K562 (cell line): ENCODE measurements around the gene CSNK1G2. TPM values are rescaled to one million over a fixed set of nuclear protein-coding genes. Genes with fewer than 3 reads are reported as not detected.

ENCODE experiments used
- ATAC-seq: fragments of 200-7000 bp; cut with Tn5 transposase; 3 replicates; pipeline ENCODE4 v1.9.1; 2020; ENCODE audit warnings: moderate library complexity
- BruUV-seq: library from RNA; stranded (reverse); fragments of 400-500 nt; replicated peaks from 2 replicates; lab custom pipeline; 2021; lab: Mats Ljungman, UMichigan
- CTCF ChIA-PET: fragments of 300-600 bp; formaldehyde crosslinking; extraction: SDS; loops from one replicate; lab custom pipeline; 2021; ENCODE audit warnings: low intra/inter-chr PET ratio; lab: Yijun Ruan, JAX
- POLR2A ChIA-PET: fragments of 300-600, 350-650 bp; sonication (Branson Sonifier 250); formaldehyde crosslinking; extraction: SDS; loops from one replicate; lab custom pipeline; 2021; ENCODE audit warnings: antibody characterized with exemption, inconsistent platforms; lab: Yijun Ruan, JAX
- DNase-seq, 4 experiments: peaks; one replicate each; pipeline versions ENCODE4 v3.0.0 to v3.0.0-alpha.2; 2011 to 2018; ENCODE audit warnings: low spot score in 3 of 4, mixed read lengths in 3 of 4; ENCODE audit errors: extremely low read depth in 1 of 4
- FAIRE-seq: peaks from 2 replicates; lab custom pipeline; 2011; peaks lifted over from hg19 to GRCh38; lab: Jason Lieb, UNC
- H2AFZ ChIP-seq: 2 replicates; pipeline ENCODE4 v1.6.0; 2011; ENCODE audit warnings: low read depth, low read length, control low read depth, inconsistent platforms
- H3K27ac ChIP-seq: fragments of 200-600 bp; 3 replicates; pipeline ENCODE4 v1.8.0; 2011; ENCODE audit warnings: low read depth, mild to moderate bottlenecking, control low read depth, inconsistent platforms, low read length, moderate library complexity, mixed read lengths; ENCODE audit errors: extremely low read depth
- H3K27me3 ChIP-seq, 2 experiments: fragments of 300-600 bp in 1 of 2; 2 replicates in 1 of 2; 3 replicates in 1 of 2; pipeline versions ENCODE4 v1.6.0 to v1.8.0; 2011; ENCODE audit warnings: inconsistent platforms in 2 of 2, low read length in 2 of 2, mild to moderate bottlenecking in 1 of 2, mixed read lengths in 1 of 2, moderate library complexity in 1 of 2; ENCODE audit not compliant: control insufficient read depth in 2 of 2, insufficient read depth in 2 of 2
- H3K36me3 ChIP-seq: fragments of 300-600 bp; 3 replicates; pipeline ENCODE4 v1.8.0; 2011; ENCODE audit warnings: mild to moderate bottlenecking, low read length, inconsistent platforms; ENCODE audit not compliant: control insufficient read depth, insufficient read depth
- H3K4me1 ChIP-seq, 2 experiments: fragments of 200-600 bp in 1 of 2; replicated peaks in 1 of 2; 2 replicates in 1 of 2; 3 replicates in 1 of 2; pipeline versions ENCODE4 v1.5.1 to v1.8.0; 2011; ENCODE audit warnings: inconsistent platforms in 2 of 2, low read length in 2 of 2, mild to moderate bottlenecking in 1 of 2, mixed read lengths in 1 of 2, moderate library complexity in 1 of 2; ENCODE audit not compliant: control insufficient read depth in 2 of 2, insufficient read depth in 2 of 2
- H3K4me2 ChIP-seq: 2 replicates; pipeline ENCODE4 v1.6.1; 2011; ENCODE audit warnings: low read length, control low read depth, inconsistent platforms, mixed read lengths; ENCODE audit not compliant: insufficient read depth
- H3K4me3 ChIP-seq: fragments of 200-600 bp; sonication (generic), shearing (Covaris generic); 2 replicates; pipeline ENCODE4 v1.5.1; 2016; ENCODE audit warnings: control low read depth, inconsistent platforms
- H3K79me2 ChIP-seq: fragments of 200-600 bp; 3 replicates; pipeline ENCODE4 v1.8.0; 2011; ENCODE audit warnings: low read length, inconsistent platforms; ENCODE audit not compliant: control insufficient read depth, insufficient read depth
- H3K9ac ChIP-seq, 2 experiments: 2 replicates each; pipeline versions ENCODE4 v1.6.0 to v1.6.1; 2011; ENCODE audit warnings: low read depth in 2 of 2, low read length in 2 of 2, control low read depth in 1 of 2, inconsistent platforms in 1 of 2, mild to moderate bottlenecking in 1 of 2, mixed read lengths in 1 of 2; ENCODE audit not compliant: insufficient read depth in 1 of 2
- H3K9me1 ChIP-seq: one replicate; pipeline ENCODE4 v1.6.0; 2011; ENCODE audit warnings: inconsistent platforms, mild to moderate bottlenecking, low read length, moderate library complexity; ENCODE audit not compliant: control insufficient read depth, insufficient read depth
- H3K9me3 ChIP-seq: replicated peaks from 2 replicates; pipeline ENCODE4 v1.5.1; 2011; ENCODE audit warnings: low read depth, low read length, inconsistent platforms; ENCODE audit not compliant: control insufficient read depth, insufficient read depth
- H4K20me1 ChIP-seq: replicated peaks from 2 replicates; pipeline ENCODE4 v1.6.1; 2011; ENCODE audit warnings: low read length, inconsistent platforms, mixed read lengths; ENCODE audit not compliant: control insufficient read depth, insufficient read depth
- BRD4 ChIP-seq: fragments of 200-600 bp; sonication (generic); IDR thresholded peaks from 2 replicates; pipeline ENCODE4 v1.6.1; 2017; ENCODE audit warnings: inconsistent platforms
- COPS2 ChIP-seq: fragments of 450-650 bp; conservative IDR thresholded peaks from 2 replicates; pipeline ENCODE4 v1.6.1; 2016; ENCODE audit warnings: mild to moderate bottlenecking, moderate library complexity
- CTBP1 ChIP-seq: fragments of 450-650 bp; IDR thresholded peaks from 2 replicates; pipeline ENCODE4 v1.6.1; 2016; ENCODE audit warnings: borderline replicate concordance
- DDX20 ChIP-seq: fragments of 450-650 bp; IDR thresholded peaks from 2 replicates; pipeline ENCODE4 v1.6.1; 2016; ENCODE audit warnings: missing genetic modification characterization, low read depth, mild to moderate bottlenecking, missing compliant biosample characterization, moderate library complexity
- EWSR1 ChIP-seq: fragments of 450-650 bp; IDR thresholded peaks from 2 replicates; pipeline ENCODE4 v1.6.1; 2018; ENCODE audit warnings: borderline replicate concordance, mild to moderate bottlenecking, low read depth, moderate library complexity; ENCODE audit not compliant: partially characterized antibody
- JUNB ChIP-seq: fragments of 450-650 bp; formaldehyde crosslinking; conservative IDR thresholded peaks from 2 replicates; pipeline ENCODE4 v1.4.0; 2020; ENCODE audit warnings: mild to moderate bottlenecking
- KDM4B ChIP-seq, 2 experiments: fragments of 450-650 bp in 1 of 2; sonication (generic) in 1 of 2; IDR thresholded peaks; 2 replicates each; pipeline ENCODE4 v1.6.1; 2016 to 2017; ENCODE audit warnings: borderline replicate concordance in 2 of 2, antibody characterized with exemption in 1 of 2, low read depth in 1 of 2, mild to moderate bottlenecking in 1 of 2
- NR2C1 ChIP-seq, 2 experiments: fragments of 450-650 bp; IDR thresholded peaks; 2 replicates each; pipeline ENCODE4 v1.6.1; 2017; ENCODE audit warnings: mild to moderate bottlenecking in 2 of 2, antibody characterized with exemption in 1 of 2, inconsistent platforms in 1 of 2, missing compliant biosample characterization in 1 of 2, missing genetic modification characterization in 1 of 2
- TFAM ChIP-seq: fragments of 250-450 bp; sonication (Bioruptor Pico); conservative IDR thresholded peaks from 2 replicates; pipeline ENCODE4 v1.5.0; 2021; ENCODE audit warnings: mild to moderate bottlenecking, moderate library complexity
- ZNF274 ChIP-seq: IDR thresholded peaks from 2 replicates; pipeline ENCODE4 v1.6.1; 2011; ENCODE audit warnings: low read depth, mild to moderate bottlenecking, low read length, moderate library complexity, borderline replicate concordance
- ZNF57 ChIP-seq: fragments of 450-650 bp; formaldehyde crosslinking; IDR thresholded peaks from 2 replicates; pipeline ENCODE4 v1.4.0; 2020; ENCODE audit warnings: mild to moderate bottlenecking, moderate library complexity
- ZNF717 ChIP-seq: fragments of 250-450 bp; sonication (Bioruptor Pico); IDR thresholded peaks from 2 replicates; pipeline ENCODE4 v1.5.0; 2021
- ZNF76 ChIP-seq: fragments of 250-450 bp; sonication (Bioruptor Pico); IDR thresholded peaks from 2 replicates; pipeline ENCODE4 v1.4.0; 2020; ENCODE audit warnings: mild to moderate bottlenecking, moderate library complexity, borderline replicate concordance
- ZNF764 ChIP-seq: fragments of 250-450 bp; sonication (Bioruptor Pico); IDR thresholded peaks from 2 replicates; pipeline ENCODE4 v1.4.0; 2020; ENCODE audit warnings: low read depth, mild to moderate bottlenecking, moderate library complexity
- WGBS: fragments of 100-300 bp; shearing (Covaris generic); methylation state at CpG from one replicate; pipeline ENCODE4 v1.1.6; 2016; ENCODE audit warnings: low coverage, mixed read lengths; ENCODE audit not compliant: insufficient coverage; ENCODE audit errors: missing lambda C conversion rate; 5-methylcytosine and 5-hydroxymethylcytosine counted together
- in situ Hi-C: fragments of 300-500 bp; cut with MboI; formaldehyde crosslinking; loops from 4 replicates; pipeline ENCODE4 v1.15.0; 2018; ENCODE audit warnings: inconsistent platforms, mixed read lengths
- intact Hi-C: fragments of 100-400 bp; cut with micrococcal nuclease; formaldehyde crosslinking; loops from 2 replicates; pipeline ENCODE4 v1.14.2; 2022
- polyA plus RNA-seq, 8 experiments: library from polyadenylated mRNA; depleted of rRNA in 4 of 8; stranded (reverse) in 5 of 8; unstranded in 3 of 8; fragments of >200 nt; fragmentation: Nextera tagmentation in 2 of 8; fragmentation: Illumina TruSeq in 1 of 8; extraction: Ambion mirVana in 2 of 8; extraction: Trizol in 1 of 8; gene quantifications; 2 replicates each; pipeline versions ENCODE4 v1.2.1 to v1.2.3, GENCODE V29; 2011 to 2014; ENCODE audit warnings: inconsistent platforms in 1 of 8, missing spikeins in 1 of 8
- total RNA-seq, 7 experiments: library from RNA; depleted of rRNA in 6 of 7; stranded (reverse); fragments of >200 nt in 6 of 7; fragmentation: Illumina TruSeq in 2 of 7; extraction: Trizol in 2 of 7; gene quantifications; 2 replicates each; pipeline versions ENCODE4 v1.2.1 to v1.2.3, GENCODE V29; 2011 to 2021; ENCODE audit warnings: low replicate concordance in 1 of 7
- TF ChIP-seq, protein P1 (sequence below): sonication (generic); formaldehyde crosslinking; IDR thresholded peaks from 2 replicates; pipeline ENCODE4 v1.8.0; 2022; ENCODE audit warnings: missing genetic modification reagents, mild to moderate bottlenecking, moderate library complexity, borderline replicate concordance
- TF ChIP-seq, protein P2 (sequence below): sonication (generic); formaldehyde crosslinking; IDR thresholded peaks from 2 replicates; pipeline ENCODE4 v1.9.0; 2022; ENCODE audit warnings: mild to moderate bottlenecking, missing genetic modification reagents

The CSNK1G2 gene
- total and polyA plus RNA-seq, 9 of the 15 experiments (the other 6 are each of a cell fraction or from before 2014, with no cell fraction given) = 0.48 to 119 (median 49.5) TPM

DNA sequence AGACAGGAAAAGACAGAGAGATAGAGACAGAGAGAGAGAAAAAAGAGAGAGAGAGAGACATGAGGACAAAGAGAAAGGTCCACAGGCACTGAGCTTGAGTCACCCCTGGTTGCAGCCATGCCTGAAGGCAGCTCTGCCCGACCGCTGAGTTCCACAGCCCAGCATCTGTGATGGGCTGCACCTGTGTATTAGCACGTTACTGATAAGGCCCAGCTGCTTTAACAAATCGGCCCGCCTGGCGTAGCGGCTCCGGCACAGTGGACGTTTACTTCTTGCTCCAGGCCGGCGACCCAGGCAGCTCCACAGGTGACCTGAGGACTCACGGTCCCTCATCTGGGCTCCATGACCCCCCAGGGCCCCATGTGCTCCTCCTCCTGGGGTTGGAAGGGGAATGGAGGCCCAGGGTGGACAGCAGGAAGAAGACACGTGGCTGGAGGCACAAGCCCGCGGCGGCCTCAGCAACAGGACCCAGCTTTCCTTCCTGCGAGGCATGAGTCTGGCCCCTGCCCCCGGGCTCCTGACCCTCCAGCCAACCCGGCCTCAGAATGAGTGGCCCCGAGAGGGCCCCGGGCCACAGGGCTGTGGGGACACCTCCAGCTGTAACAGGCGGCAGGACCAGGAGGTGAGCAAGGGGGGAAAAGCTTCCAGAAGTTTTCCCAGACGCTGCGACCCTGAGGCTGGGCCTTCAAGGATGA, 3.9 kb upstream of the CSNK1G2 start (continued):
- TF ChIP-seq EWSR1 (no peak), TFAM (CRISPR knock-in tag) (no peak), KDM4B (IDR thresholded peaks at IDR 0.05; ENCODE audit: borderline replicate concordance in 2 of 2, low read depth in 1 of 2) (no peak), ZNF76 (CRISPR knock-in tag) (no peak), ZNF717 (no peak), ZNF764 (CRISPR knock-in tag) (no peak), ZNF57 (no peak)
- TF ChIP-seq, protein P1, sequence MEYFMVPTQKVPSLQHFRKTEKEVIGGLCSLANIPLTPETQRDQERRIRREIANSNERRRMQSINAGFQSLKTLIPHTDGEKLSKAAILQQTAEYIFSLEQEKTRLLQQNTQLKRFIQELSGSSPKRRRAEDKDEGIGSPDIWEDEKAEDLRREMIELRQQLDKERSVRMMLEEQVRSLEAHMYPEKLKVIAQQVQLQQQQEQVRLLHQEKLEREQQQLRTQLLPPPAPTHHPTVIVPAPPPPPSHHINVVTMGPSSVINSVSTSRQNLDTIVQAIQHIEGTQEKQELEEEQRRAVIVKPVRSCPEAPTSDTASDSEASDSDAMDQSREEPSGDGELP (CRISPR knock-in tag) = peak; percentile 59; the same call in 1 of the 2 replicates
- TF ChIP-seq, protein P2, sequence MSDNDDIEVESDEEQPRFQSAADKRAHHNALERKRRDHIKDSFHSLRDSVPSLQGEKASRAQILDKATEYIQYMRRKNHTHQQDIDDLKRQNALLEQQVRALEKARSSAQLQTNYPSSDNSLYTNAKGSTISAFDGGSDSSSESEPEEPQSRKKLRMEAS = no peak

DNA sequence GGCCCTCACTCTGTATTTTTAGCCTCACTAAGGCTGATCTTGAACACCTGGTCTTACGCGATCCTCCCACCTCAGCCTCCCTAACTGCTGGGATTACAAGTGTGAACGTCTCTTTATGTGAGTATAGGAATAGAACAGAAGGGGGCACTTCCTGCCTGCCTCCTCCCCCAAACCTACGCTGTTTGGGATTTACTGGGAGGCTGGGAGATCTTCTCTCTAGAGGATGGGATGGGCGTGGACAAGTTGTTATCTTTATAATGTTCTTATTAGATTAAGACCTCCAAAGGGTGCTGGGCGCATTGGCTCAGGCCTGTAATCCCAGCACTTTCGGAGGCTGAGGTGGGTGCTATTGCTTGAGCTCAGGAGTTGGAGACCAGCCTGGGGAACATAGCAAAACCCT, 2.9 kb upstream of the CSNK1G2 start:
- H2AFZ ChIP-seq = no peak overlapping the region
- WGBS = 44% methylated on average over 7 of the region's 7 CpGs
- no peak overlapping the region for H3K4me2 ChIP-seq
- no peak overlapping the region for H3K27ac ChIP-seq
- H3K27me3 ChIP-seq = no peaks in the 10 kb centered on the region
- H3K4me1 ChIP-seq = peaks cover 23 to 62% of the 10 kb centered on the region in 2 experiments
- H3K9ac ChIP-seq = peak overlapping the region in 1 of 2 experiments; percentile 36; a peak in 1 of 4 replicates
- peaks cover 29% of the 10 kb centered on the region for H3K79me2 ChIP-seq
- DNase-seq (no peak), FAIRE-seq (no peak), ATAC-seq (no peak)
- POLR2A ChIA-PET = interaction anchor here (0.6 kb wide), 1 partner anchor 60 kb away, joined by 3 read pairs; no protein-coding TSS in a partner anchor
- CTCF ChIA-PET = no interaction called here
- H3K9me3 ChIP-seq = no peaks in the 10 kb centered on the region; the same call in 1 of the 2 replicates
- peaks cover 3% of the 10 kb centered on the region; the same call in 1 of the 3 replicates for H3K36me3 ChIP-seq
- in situ Hi-C loops = no loop called here
- H3K4me3 ChIP-seq = no peak overlapping the region
- intact Hi-C loops = no loop called here
- no peaks in the 10 kb centered on the region for H3K9me1 ChIP-seq
- H4K20me1 ChIP-seq = peaks cover 11% of the 10 kb centered on the region
- no TSS peak for BruUV-seq
- TF ChIP-seq NR2C1 (IDR thresholded peaks at IDR 0.05) (no peak), NR2C1 (tag; IDR thresholded peaks at IDR 0.05) (no peak), COPS2 (no peak), ZNF274 (no peak), CTBP1 (no peak), JUNB (CRISPR knock-in tag) (no peak), DDX20 (tag) (no peak), BRD4 (no peak)
